Measurements from ENCODE around the gene S100A14.
A peak's percentile ranks its signal among the peaks of the same experiment; 100 is the strongest.

GRCh38 chr1:153597206-153597605, 18.9 kb downstream of the S100A14 start:
- no peak for TF ChIP-seq ZBTB49 (CRISPR knock-in tag; IDR thresholded peaks at IDR 0.05; ENCODE audit: borderline replicate concordance)
- peak; percentile 97 for TF ChIP-seq FOSL1 (tag; conservative IDR thresholded peaks at IDR 0.05)
- TF ChIP-seq RUNX1 (IDR thresholded peaks at IDR 0.05; ENCODE audit: low read depth): no peak
- TF ChIP-seq EP300 (IDR thresholded peaks at IDR 0.05; ENCODE audit: low read length): peak; percentile 9; the same call in 1 of the 2 replicates
- TF ChIP-seq ZNF146 (CRISPR knock-in tag; IDR thresholded peaks at IDR 0.05; ENCODE audit: unreplicated experiment): no peak
- TF ChIP-seq BDP1 (IDR thresholded peaks at IDR 0.05; ENCODE audit: insufficient read depth, insufficient read length): no peak
- TF ChIP-seq MAX (CRISPR knock-in tag; IDR thresholded peaks at IDR 0.05): no peak
- TF ChIP-seq HNRNPLL (IDR thresholded peaks at IDR 0.05; ENCODE audit: low read depth, low read length, poor library complexity, severe bottlenecking): no peak
- no peak for TF ChIP-seq CTCF (IDR thresholded peaks at IDR 0.05 in 2 of 3, conservative IDR thresholded peaks at IDR 0.05 in 1 of 3; ENCODE audit: insufficient read depth in 2 of 3, low read depth in 1 of 3, low read length in 3 of 3)
- no peak for TF ChIP-seq ZNF77 (CRISPR knock-in tag; IDR thresholded peaks at IDR 0.05)
- no peak for TF ChIP-seq ZNF311 (CRISPR knock-in tag; IDR thresholded peaks at IDR 0.05)
- TF ChIP-seq JUN (IDR thresholded peaks at IDR 0.05; ENCODE audit: borderline replicate concordance, low read depth, low read length): peak; percentile 90
- TF ChIP-seq JUN (CRISPR knock-in tag; IDR thresholded peaks at IDR 0.05; ENCODE audit: borderline replicate concordance): no peak

All from K562 (cell line).